HG03442 (cell line): ENCODE results near the gene SLITRK5.

Experiments
- ATAC-seq: cut with Tn5 transposase; IDR thresholded peaks from one replicate; pipeline ENCODE4 v1.9.1; 2021; ENCODE audit warnings: mild to moderate bottlenecking, moderate library complexity; ENCODE audit not compliant: unreplicated experiment

Gene SLITRK5

DNA sequence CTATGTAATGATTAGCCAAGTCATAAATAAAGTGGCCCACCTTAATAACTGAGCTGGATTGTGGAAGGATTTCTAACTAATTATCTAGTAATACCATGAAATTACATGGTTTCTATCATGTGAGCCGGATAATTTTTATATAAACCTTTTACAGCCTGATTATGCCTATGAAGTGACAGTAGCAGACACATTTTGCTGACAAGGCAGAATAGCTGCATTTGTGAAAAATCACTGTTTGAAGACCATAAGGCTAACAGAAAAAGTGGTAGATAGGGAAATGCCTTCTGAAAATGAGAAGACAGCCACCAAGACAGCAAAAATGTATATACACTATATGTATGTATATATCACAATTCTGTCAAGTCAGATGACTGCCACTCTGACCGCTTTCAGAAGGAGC is 27.1 kb downstream of the SLITRK5 start:
- no peak for ATAC-seq

- ATAC-seq, result no peak
Measured at GRCh38 chr13:87709947-87710346, 38.8 kb downstream of the SLITRK5 start.

GRCh38 chr13:87712012-87712411 is 40.8 kb downstream of the SLITRK5 start:
- ATAC-seq, result no peak
